ENCODE measurements around the gene CNOT2.
A peak's percentile ranks its signal among the peaks of the same experiment; 100 is the strongest.

The CNOT2 gene

DNA sequence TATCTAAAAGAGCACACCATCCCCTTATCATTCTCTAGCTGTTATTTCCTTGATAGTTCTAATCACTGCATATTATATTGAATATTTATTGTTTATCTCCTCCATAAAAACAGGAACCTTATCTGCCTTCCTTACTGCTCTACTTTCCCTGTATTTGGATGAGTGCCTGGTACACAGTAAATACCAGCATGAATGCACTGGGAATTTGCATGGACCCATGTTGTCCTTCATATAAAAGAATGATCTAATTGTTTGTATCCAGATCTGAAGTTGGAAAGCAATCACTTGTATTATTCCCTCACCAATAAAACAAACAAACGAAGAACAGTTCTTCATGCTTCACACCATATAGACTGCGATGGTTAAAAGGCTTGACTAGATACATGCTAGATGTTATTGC, 15.3 kb upstream of the CNOT2 start:
- H3K9ac ChIP-seq (ENCODE audit: insufficient read length), result no peak overlapping the region
- no peak overlapping the region for H3K27ac ChIP-seq
- DNase-seq (ENCODE audit: low read depth, low spot score), result no peak
- no peak for TF ChIP-seq POLR2AphosphoS5 (IDR thresholded peaks at IDR 0.05; ENCODE audit: borderline replicate concordance, low read depth, low read length)
- no peak for TF ChIP-seq FOXP2 (optimal IDR thresholded peaks at IDR 0.05; ENCODE audit: control extremely low read depth, extremely low read length, insufficient read depth)
- no peaks in the 10 kb centered on the region for H3K9me3 ChIP-seq (ENCODE audit: low read depth, low read length)
- no peak overlapping the region for H3K4me3 ChIP-seq
- no peaks in the 10 kb centered on the region for H3K36me3 ChIP-seq (ENCODE audit: insufficient read depth, low read length)

DNA sequence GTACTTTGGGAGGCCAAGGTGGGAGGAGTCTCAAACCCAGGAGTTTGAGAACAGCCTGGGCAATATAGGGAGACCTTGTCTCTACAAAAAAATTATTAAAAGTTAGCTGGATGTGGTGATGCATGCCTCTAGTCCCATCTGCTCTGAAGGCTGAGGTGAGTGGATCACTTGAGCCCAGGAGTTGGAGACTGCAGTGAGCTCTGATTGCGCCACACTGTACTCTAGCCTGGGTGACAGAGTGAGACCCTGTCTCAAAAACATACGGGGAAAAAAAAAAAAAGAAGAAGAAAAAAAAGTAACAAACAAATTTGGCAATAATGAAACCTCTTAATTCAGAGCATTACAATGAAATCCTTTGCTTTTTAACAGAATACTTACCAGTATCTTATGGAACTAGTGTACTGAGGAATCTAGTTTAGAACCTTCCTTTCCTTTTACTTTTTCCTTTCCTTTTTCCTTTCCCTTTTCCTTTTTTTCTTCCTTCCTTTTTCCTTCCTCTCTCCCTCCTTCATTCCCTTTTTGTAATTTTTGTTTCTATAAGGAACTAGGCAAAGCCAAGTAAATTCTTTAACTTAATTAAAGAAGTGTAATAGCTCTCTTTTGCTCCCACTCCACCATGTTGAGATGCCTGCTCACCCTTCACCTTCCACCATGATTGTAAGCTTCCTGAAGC, 12.2 kb upstream of the CNOT2 start:
- H3K4me3 ChIP-seq, result no peak overlapping the region
- H3K9me3 ChIP-seq (ENCODE audit: low read depth, low read length), result no peaks in the 10 kb centered on the region
- no peak overlapping the region for H3K27ac ChIP-seq
- no peak for TF ChIP-seq POLR2AphosphoS5 (IDR thresholded peaks at IDR 0.05; ENCODE audit: borderline replicate concordance, low read depth, low read length)
- no peak for TF ChIP-seq FOXP2 (optimal IDR thresholded peaks at IDR 0.05; ENCODE audit: control extremely low read depth, extremely low read length, insufficient read depth)
- no peak for TF ChIP-seq EZH2 (IDR thresholded peaks at IDR 0.05)
- no peaks in the 10 kb centered on the region for H3K36me3 ChIP-seq (ENCODE audit: insufficient read depth, low read length)
- H3K9ac ChIP-seq (ENCODE audit: insufficient read length), result no peak overlapping the region
- DNase-seq (ENCODE audit: low read depth, low spot score), result no peak

DNA sequence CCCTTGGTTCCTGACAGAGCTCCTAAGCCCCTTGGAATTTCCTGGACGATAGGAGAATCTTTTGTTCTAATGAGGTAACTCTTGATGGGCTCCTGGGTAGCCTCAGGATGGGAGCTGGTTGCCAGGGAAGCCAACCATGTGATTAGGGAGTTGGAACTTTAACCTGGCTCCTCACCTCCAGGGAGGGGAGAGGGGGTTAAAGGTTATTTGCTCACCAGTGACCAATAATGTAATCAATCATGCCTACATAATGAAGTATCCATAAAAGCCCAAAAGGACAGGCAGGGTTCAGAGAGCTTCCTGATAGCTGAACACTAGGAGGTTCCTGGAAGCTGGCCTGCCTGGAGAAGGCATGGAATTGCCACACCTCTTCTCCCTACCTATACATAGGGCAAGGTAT, 6.2 kb upstream of the CNOT2 start:
- Histone ChIP-seq H3K9ac (ENCODE audit: insufficient read length) (no peak overlapping the region), H3K4me3 (no peak overlapping the region), H3K9me3 (ENCODE audit: low read depth, low read length) (no peaks in the 10 kb centered on the region), H3K27ac (no peak overlapping the region), H3K36me3 (ENCODE audit: insufficient read depth, low read length) (peaks cover 36% of the 10 kb centered on the region)
- no peak for DNase-seq (ENCODE audit: low read depth, low spot score)
- no peak for TF ChIP-seq FOXP2 (optimal IDR thresholded peaks at IDR 0.05; ENCODE audit: control extremely low read depth, extremely low read length, insufficient read depth)
- no peak for TF ChIP-seq EZH2 (IDR thresholded peaks at IDR 0.05)

DNA sequence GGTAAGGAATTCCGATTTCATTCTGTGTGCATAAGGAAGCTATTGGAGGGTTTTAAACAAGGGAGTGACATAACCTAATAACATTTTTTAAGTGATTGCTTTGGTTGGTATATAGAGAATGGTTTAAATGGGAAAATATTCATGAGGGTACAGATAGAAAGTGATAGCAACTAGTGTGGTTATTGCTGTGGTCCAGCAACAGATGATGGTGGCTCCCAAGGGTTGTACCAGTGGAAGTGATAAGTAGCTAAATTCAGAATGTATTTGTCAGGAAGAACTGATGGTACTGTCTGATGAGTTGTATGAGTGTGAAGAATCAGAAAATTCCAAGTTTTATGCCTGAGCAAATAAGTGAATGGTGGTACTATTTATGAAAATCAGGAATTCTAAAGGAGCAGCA, 2.6 kb upstream of the CNOT2 start:
- Histone ChIP-seq H3K4me3 (no peak overlapping the region), H3K36me3 (ENCODE audit: insufficient read depth, low read length) (peaks cover 40% of the 10 kb centered on the region)
- no peak for DNase-seq (ENCODE audit: low read depth, low spot score)

DNA sequence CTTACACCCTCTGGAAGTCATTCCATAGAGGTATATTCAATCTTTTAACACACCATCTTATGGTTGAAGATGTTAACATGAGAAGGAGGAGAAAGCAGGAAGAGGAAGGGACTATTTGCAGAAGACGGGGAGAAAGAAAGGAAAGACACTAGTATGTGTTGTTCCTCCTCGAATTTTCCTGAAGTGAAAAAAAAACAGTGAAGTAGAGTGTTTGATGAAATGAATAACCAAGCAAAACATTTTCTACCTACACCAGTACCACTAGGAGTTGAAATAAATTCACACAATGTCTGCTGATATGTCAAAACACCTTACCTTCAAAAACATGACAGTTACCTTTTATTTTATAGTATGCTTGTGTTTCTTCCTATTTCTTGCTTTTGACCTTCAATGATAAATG, 1.4 kb upstream of the CNOT2 start:
- Histone ChIP-seq H3K36me3 (ENCODE audit: insufficient read depth, low read length) (peaks cover 48% of the 10 kb centered on the region), H3K27ac (peak overlapping the region; percentile 92), H3K9ac (ENCODE audit: insufficient read length) (peak overlapping the region; percentile 95), H3K4me3 (peak overlapping the region; percentile 98), H3K9me3 (ENCODE audit: low read depth, low read length) (no peaks in the 10 kb centered on the region)
- DNase-seq (ENCODE audit: low read depth, low spot score), result no peak
- TF ChIP-seq EZH2 (IDR thresholded peaks at IDR 0.05) (no peak), POLR2AphosphoS5 (IDR thresholded peaks at IDR 0.05; ENCODE audit: borderline replicate concordance, low read depth, low read length) (no peak), FOXP2 (optimal IDR thresholded peaks at IDR 0.05; ENCODE audit: control extremely low read depth, extremely low read length, insufficient read depth) (no peak)

More for the DNA sequence above, 2.6 kb upstream of the CNOT2 start:
- TF ChIP-seq POLR2AphosphoS5 (IDR thresholded peaks at IDR 0.05; ENCODE audit: borderline replicate concordance, low read depth, low read length), result no peak
- TF ChIP-seq FOXP2 (optimal IDR thresholded peaks at IDR 0.05; ENCODE audit: control extremely low read depth, extremely low read length, insufficient read depth), result no peak
- no peak for TF ChIP-seq EZH2 (IDR thresholded peaks at IDR 0.05)
- Histone ChIP-seq H3K9ac (ENCODE audit: insufficient read length) (no peak overlapping the region), H3K9me3 (ENCODE audit: low read depth, low read length) (no peaks in the 10 kb centered on the region), H3K27ac (no peak overlapping the region)

DNA sequence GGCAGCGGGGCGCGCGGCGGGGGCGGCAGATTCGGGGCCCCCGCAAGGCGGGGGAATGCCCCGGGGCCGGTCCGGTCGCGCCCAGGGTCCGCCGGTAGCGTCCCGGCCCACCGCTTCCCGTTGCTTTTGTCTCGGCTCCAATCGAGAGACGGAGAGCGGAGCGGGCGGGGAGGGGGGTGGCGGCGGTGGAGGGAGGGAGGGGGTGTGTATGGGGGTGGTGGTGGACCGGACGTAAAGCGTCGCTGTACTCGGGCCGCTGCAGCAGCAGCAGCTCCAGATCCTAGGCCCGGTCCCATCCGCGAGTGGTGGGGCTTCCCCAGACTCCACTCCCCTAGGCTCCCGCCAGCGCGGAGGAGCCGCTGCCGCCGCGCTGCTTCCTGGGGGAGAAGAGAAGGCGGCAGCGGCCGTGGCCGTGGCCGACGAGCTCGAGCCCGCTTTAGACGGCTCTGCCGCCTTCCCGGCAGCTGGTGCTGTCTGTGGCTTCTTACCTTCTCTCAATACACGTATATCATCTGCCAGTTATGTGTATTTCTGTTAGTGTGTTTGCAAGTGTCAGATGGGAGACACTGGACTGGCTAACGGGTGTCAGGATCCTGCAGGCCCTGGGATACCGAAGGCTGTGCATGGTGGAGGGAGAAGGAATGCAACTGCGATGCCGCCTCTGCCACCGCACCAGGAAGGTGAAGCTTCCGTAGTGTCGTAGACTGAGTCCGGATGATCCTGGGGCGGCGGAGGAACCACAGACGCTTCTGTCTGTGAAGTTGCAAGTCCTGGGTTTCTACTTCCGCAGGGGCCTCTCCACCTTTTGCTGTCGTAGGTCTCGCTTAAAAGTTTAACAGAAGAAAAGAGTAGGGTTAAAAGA, 508 bp downstream of the CNOT2 start:
- TF ChIP-seq EZH2 (IDR thresholded peaks at IDR 0.05) (no peak), FOXP2 (optimal IDR thresholded peaks at IDR 0.05; ENCODE audit: control extremely low read depth, extremely low read length, insufficient read depth) (no peak), POLR2AphosphoS5 (IDR thresholded peaks at IDR 0.05; ENCODE audit: borderline replicate concordance, low read depth, low read length) (no peak)
- peak overlapping the region; percentile 95 for H3K9ac ChIP-seq (ENCODE audit: insufficient read length)
- DNase-seq (ENCODE audit: low read depth, low spot score), result no peak
- H3K9me3 ChIP-seq (ENCODE audit: low read depth, low read length), result no peaks in the 10 kb centered on the region
- peaks cover 53% of the 10 kb centered on the region for H3K36me3 ChIP-seq (ENCODE audit: insufficient read depth, low read length)
- H3K4me3 ChIP-seq, result peak overlapping the region; percentile 98
- H3K27ac ChIP-seq, result peak overlapping the region; percentile 92

DNA sequence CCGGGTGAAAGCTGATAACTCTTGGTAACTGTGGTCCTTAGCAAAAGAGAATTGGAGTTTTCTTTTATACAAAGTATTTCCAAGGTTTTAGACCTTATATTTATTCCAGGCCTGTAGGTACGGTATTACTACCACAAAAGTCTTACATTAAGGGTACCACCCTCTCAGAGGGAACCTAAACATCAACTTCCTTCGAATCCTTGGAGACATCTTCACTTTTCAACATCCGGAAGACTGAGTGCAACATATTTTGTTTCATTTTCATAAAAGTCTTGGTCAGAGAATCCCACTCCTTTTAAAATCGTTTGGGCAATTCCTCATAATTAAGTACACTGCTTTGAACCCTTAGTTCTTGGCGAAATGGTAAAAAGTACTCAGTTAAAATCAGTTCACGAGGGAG, 1.2 kb downstream of the CNOT2 start:
- no peak for DNase-seq (ENCODE audit: low read depth, low spot score)
- Histone ChIP-seq H3K27ac (peak overlapping the region; percentile 92; the same call in 1 of the 2 replicates), H3K36me3 (ENCODE audit: insufficient read depth, low read length) (peaks cover 52% of the 10 kb centered on the region), H3K9ac (ENCODE audit: insufficient read length) (peak overlapping the region; percentile 95), H3K9me3 (ENCODE audit: low read depth, low read length) (no peaks in the 10 kb centered on the region), H3K4me3 (peak overlapping the region; percentile 98)
- no peak for TF ChIP-seq FOXP2 (optimal IDR thresholded peaks at IDR 0.05; ENCODE audit: control extremely low read depth, extremely low read length, insufficient read depth)
- no peak for TF ChIP-seq EZH2 (IDR thresholded peaks at IDR 0.05)
- TF ChIP-seq POLR2AphosphoS5 (IDR thresholded peaks at IDR 0.05; ENCODE audit: borderline replicate concordance, low read depth, low read length), result no peak

DNA sequence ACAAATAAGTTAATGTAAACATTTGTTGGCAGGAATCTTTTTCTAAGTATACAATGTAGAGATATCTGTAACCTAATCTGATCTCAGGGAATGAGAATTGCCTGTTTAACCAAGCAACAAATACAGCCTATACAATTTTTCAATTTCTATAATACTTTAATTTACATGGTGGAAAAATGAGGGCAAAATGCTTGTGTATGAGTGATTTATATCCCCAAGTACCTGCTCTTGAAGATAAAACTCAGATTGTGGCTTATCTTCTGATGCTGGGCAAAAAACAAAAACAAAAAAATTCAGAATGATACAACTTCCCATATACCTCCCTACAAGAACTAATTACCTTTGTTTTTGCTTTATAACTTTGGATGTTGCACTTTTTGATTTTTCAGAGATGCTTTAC, 2.2 kb downstream of the CNOT2 start:
- H3K27ac ChIP-seq, result no peak overlapping the region
- no peak for DNase-seq (ENCODE audit: low read depth, low spot score)
- H3K4me3 ChIP-seq, result peak overlapping the region; percentile 98
- H3K9me3 ChIP-seq (ENCODE audit: low read depth, low read length), result no peaks in the 10 kb centered on the region
- H3K9ac ChIP-seq (ENCODE audit: insufficient read length), result peak overlapping the region; percentile 95
- peaks cover 51% of the 10 kb centered on the region for H3K36me3 ChIP-seq (ENCODE audit: insufficient read depth, low read length)
- TF ChIP-seq FOXP2 (optimal IDR thresholded peaks at IDR 0.05; ENCODE audit: control extremely low read depth, extremely low read length, insufficient read depth) (no peak), POLR2AphosphoS5 (IDR thresholded peaks at IDR 0.05; ENCODE audit: borderline replicate concordance, low read depth, low read length) (no peak), EZH2 (IDR thresholded peaks at IDR 0.05) (no peak)
